GM12872 (cell line): ENCODE results near the gene SLC25A17.

ENCODE experiments used
- CTCF ChIP-seq: IDR thresholded peaks from 3 replicates; pipeline ENCODE4 v1.5.1; 2011; ENCODE audit warnings: low read depth, mild to moderate bottlenecking, low read length, moderate library complexity; ENCODE audit not compliant: insufficient read depth

SLC25A17 gene

DNA sequence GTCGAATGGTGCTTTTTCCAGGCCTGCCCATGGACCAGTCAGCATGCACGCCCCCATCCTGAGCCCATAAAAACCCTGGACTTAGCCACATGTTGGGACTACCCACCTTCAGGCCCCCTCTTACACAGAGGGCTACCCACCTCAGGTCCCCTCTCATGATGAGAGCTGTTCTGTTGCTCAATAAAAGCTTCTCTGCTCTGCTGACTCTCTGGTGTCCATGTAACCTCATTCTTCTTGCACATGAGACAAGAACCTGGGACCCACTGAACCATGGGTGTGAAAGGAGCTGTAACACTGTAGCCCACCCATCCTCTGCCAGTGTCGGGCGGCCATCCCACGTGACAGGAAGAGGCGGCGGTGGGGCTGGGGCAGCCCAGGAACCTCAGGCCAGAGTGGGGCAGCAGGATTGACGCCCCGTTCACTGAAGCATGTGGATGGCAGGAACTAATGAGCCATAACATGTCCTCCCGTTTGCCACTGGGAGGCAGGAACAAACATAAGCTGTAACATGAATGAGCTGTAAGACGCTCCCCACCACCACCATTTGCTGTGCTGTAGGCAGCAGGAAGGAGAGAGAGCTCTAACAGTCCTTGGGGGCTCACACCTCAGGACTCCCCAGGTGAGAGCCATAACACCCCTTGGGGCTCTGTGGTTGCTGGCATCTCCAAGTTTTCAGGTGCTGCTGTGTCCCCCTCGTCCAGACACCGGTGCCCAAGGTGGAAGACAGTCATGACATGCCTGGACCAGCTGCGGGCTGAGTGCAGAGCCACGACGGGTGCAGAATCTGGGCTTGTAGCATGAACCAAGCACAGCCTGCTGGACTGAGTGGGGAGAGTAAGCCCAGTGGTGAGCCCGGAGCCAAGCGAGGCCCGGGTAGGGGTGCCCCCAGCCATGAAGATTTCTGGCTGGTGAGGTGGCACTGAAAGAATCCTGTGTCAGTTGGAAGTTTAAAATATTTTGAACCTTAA lies 70.5 kb downstream of the SLC25A17 start:
- no peak for TF ChIP-seq CTCF

- TF ChIP-seq CTCF = no peak
These were observed 71.8 kb downstream of the SLC25A17 start for GRCh38 chr22:40747361-40747760.

- TF ChIP-seq CTCF = no peak
These were observed 72.5 kb downstream of the SLC25A17 start for GRCh38 chr22:40746428-40747220.

GRCh38 chr22:40743768-40744167 lies 75.4 kb downstream of the SLC25A17 start:
- no peak for TF ChIP-seq CTCF

GRCh38 chr22:40741116-40741515 lies 78.0 kb downstream of the SLC25A17 start:
- no peak for TF ChIP-seq CTCF

GRCh38 chr22:40739721-40740120 lies 79.4 kb downstream of the SLC25A17 start:
- TF ChIP-seq CTCF = no peak

DNA sequence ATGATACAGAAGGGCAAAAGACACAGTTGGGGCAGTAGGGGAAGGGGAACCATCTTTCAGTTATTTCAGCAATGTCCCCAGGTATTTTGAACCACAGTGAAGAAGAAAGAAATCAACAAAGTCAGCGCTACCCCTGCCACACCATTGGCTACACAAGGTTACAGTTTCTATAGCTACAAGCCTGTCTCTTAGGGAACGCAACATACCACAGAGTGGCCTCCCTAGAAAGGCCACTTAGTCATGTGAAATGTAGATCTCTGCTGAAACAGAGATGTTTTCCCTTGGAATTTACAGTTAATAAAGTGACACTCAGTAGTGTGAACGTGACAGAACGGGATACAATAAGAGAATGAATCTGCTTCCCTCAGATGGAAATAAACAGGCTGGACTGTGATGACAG lies 85.2 kb downstream of the SLC25A17 start:
- TF ChIP-seq CTCF = no peak
